Ovary (tissue), 9 donors: Measurements from ENCODE around the gene ANO1. TPM values are rescaled to one million over a fixed set of nuclear protein-coding genes. Genes with fewer than 3 reads are reported as not detected.

ENCODE experiments used
- DNase-seq, 5 donors: peaks; one replicate each; pipeline ENCODE4 v3.0.0-alpha.2; 2019 to 2020
- H3K27ac ChIP-seq, 2 donors: fragments of 200-600 bp; one replicate each; pipeline versions ENCODE4 v1.5.1 to v1.8.0; 2019 to 2022
- H3K27me3 ChIP-seq: fragments of 200-600 bp; one replicate; pipeline ENCODE4 v1.8.0; 2022
- H3K36me3 ChIP-seq: fragments of 200-600 bp; sonication (generic); one replicate; pipeline ENCODE4 v1.5.1; 2019
- H3K4me1 ChIP-seq: one replicate; pipeline ENCODE4 v1.8.1; 2013; ENCODE audit warnings: mild to moderate bottlenecking, moderate library complexity; ENCODE audit not compliant: insufficient read depth
- H3K4me3 ChIP-seq: fragments of 200-600 bp; sonication (generic); one replicate; pipeline ENCODE4 v1.5.1; 2017
- H3K9me3 ChIP-seq, 2 donors: fragments of 200-600 bp in 1 of 2; sonication (generic) in 1 of 2; one replicate each; pipeline versions ENCODE4 v1.5.1 to v1.8.1; 2013 to 2019; ENCODE audit warnings: mild to moderate bottlenecking in 1 of 2, moderate library complexity in 1 of 2
- EP300 ChIP-seq: sonication (generic); formaldehyde crosslinking; IDR thresholded peaks from one replicate; pipeline ENCODE4 v1.6.1; 2017; ENCODE audit warnings: antibody characterized with exemption
- POLR2A ChIP-seq: fragments of 450-650 bp; IDR thresholded peaks from one replicate; pipeline ENCODE4 v1.6.1; 2017; ENCODE audit warnings: antibody characterized with exemption, mild to moderate bottlenecking, moderate library complexity
- WGBS, 3 donors: extraction: QIAGEN DNeasy Blood & Tissue Kit in 1 of 3; methylation state at CpG; one replicate each; pipeline versions ENCODE4 v1.1.5 to v1.1.7; 2013 to 2017; 5-methylcytosine and 5-hydroxymethylcytosine counted together
- intact Hi-C, 4 donors: fragments of 100-400 bp; cut with DNase I; formaldehyde crosslinking; loops; one replicate each; pipeline versions ENCODE4 v1.11.0 to v1.15.1; 2022 to 2023
- polyA plus RNA-seq, 2 donors: library from polyadenylated mRNA; stranded (reverse); fragments of 200-250 nt in 1 of 2; fragments of 350-450 nt in 1 of 2; fragmentation: Illumina TruSeq in 1 of 2; extraction: RNeasy Lipid Tissue Mini Kit (QIAGEN cat#74804) in 1 of 2; gene quantifications; one replicate each; pipeline ENCODE4 v1.2.3, GENCODE V29; 2013 to 2014
- total RNA-seq, 7 donors: library from RNA; depleted of rRNA in 2 of 7; stranded (reverse); fragments of >200 nt in 2 of 7; fragmentation: NEBNext Ultra II Directional in 3 of 7; extraction: Animal tissue kit (Norgen Biotek cat#: 25700) in 3 of 7; gene quantifications; one replicate each; pipeline versions ENCODE4 v1.1.0 to v1.2.4, GENCODE V29; 2016 to 2023
- TF ChIP-seq, protein P1 (sequence below), 3 donors: fragments of 450-650 bp in 2 of 3; fragments of 200-600 bp in 1 of 3; IDR thresholded peaks; one replicate each; pipeline versions ENCODE4 v1.5.1 to v1.8.0; 2016 to 2022; ENCODE audit warnings: antibody characterized with exemption in 3 of 3, mild to moderate bottlenecking in 1 of 3
- donor health status: DM: no; HTN: no; CAD: no; lungs with moderate emphysema.
- donor health status: DM: no; HTN: no; CAD: no.
- donor health status: Bipolar disorder and iron deficiency.
- donor health status: DM: yes; HTN: yes; CAD: no.
- donor health status: DM: no; HTN: no; CAD: no.
- donor health status: DM: yes; HTN: yes; CAD: no.

Gene ANO1
- total and polyA plus RNA-seq, 9 donors, result 1.7 to 59.1 (median 8.6) TPM

DNA sequence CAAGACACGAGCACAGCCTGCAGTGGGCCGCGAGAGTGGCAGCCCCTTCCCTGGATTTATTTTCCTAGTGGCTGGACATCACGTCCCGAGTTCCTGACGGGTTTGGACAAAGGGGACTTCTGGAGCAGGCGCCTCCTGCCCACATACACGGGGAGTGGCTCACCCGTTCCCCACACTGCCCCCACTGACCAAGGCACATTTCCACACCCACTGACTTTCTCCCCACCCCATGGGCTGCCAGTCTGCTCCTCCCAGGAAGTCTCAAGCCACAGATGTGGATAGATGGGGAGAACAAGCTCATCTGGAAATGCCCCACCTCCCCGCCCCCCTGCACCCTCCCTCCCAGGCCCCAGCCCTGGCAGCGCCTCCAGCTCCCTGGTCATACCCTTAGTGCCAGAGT lies 91.0 kb downstream of the ANO1 start:
- no peak overlapping the region for H3K27ac ChIP-seq
- no peaks in the 10 kb centered on the region for H3K9me3 ChIP-seq
- H3K36me3 ChIP-seq, result no peaks in the 10 kb centered on the region
- H3K4me3 ChIP-seq, result no peak overlapping the region
- intact Hi-C loops, result no loop called here
- no peak for DNase-seq
- 55 to 62% (median 60%) methylated on average over 11 of the region's 11 CpGs for WGBS, 3 donors
- H3K4me1 ChIP-seq, result no peaks in the 10 kb centered on the region
- H3K27me3 ChIP-seq, result no peaks in the 10 kb centered on the region
- TF ChIP-seq, protein P1, sequence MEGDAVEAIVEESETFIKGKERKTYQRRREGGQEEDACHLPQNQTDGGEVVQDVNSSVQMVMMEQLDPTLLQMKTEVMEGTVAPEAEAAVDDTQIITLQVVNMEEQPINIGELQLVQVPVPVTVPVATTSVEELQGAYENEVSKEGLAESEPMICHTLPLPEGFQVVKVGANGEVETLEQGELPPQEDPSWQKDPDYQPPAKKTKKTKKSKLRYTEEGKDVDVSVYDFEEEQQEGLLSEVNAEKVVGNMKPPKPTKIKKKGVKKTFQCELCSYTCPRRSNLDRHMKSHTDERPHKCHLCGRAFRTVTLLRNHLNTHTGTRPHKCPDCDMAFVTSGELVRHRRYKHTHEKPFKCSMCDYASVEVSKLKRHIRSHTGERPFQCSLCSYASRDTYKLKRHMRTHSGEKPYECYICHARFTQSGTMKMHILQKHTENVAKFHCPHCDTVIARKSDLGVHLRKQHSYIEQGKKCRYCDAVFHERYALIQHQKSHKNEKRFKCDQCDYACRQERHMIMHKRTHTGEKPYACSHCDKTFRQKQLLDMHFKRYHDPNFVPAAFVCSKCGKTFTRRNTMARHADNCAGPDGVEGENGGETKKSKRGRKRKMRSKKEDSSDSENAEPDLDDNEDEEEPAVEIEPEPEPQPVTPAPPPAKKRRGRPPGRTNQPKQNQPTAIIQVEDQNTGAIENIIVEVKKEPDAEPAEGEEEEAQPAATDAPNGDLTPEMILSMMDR (IDR thresholded peaks at IDR 0.05), result no peak
- TF ChIP-seq POLR2A (no peak), EP300 (no peak)

DNA sequence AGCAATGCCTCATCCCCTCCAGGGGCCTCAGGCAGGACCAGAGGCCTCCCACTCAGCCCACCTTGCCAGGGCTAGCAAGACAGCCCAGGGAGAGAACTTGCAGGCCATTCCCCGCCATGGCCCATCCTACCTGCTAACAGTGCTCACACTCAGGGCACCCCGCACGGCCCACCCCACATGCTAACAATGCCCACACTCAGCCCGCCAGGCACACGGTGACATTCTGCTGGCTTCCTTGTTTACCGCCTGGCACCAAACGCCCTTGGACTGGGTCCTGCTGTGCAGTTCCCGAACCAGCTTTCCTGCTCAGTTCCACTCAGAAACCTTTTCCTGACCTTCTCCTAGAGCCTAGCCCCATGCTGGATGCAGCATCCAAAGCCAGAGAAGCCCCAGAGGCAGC lies 91.5 kb downstream of the ANO1 start:
- Histone ChIP-seq H3K36me3 (no peaks in the 10 kb centered on the region), H3K27me3 (no peaks in the 10 kb centered on the region), H3K4me3 (no peak overlapping the region), H3K4me1 (no peaks in the 10 kb centered on the region), H3K27ac (no peak overlapping the region), H3K9me3 (no peaks in the 10 kb centered on the region)
- TF ChIP-seq, protein P1 (IDR thresholded peaks at IDR 0.05), result no peak
- TF ChIP-seq EP300, result no peak
- TF ChIP-seq POLR2A, result no peak
- intact Hi-C loops, result no loop called here
- no peak for DNase-seq
- 81 to 83% (median 82%) methylated on average over 8 of the region's 8 CpGs for WGBS, 3 donors

DNA sequence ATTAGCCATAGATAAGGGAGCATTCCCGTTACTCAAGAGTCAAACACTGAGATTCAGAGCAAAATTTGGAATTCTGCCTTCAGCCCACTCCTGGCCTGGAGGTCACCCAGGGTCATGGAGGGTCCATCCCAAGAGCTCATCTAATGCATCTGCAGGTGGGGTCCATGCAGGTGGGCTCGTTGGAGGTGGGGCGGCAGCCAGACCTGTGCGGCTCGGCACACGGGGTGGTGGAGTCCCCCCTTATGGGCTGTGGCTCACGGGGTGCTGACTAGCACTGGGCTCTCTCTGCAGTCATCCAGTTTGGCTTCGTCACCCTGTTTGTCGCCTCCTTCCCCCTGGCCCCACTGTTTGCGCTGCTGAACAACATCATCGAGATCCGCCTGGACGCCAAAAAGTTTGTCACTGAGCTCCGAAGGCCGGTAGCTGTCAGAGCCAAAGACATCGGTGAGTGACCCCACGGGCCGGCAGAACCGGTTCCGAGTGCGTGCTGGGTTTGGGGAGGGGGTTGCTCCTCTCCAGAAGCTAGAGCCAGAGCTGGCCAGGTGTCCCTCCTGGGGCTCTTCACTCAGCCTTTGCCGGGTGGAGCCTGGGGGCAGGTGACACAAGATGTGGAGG lies 92.6 kb downstream of the ANO1 start:
- Histone ChIP-seq H3K4me3 (no peak overlapping the region), H3K27me3 (no peaks in the 10 kb centered on the region), H3K27ac (no peak overlapping the region), H3K4me1 (no peaks in the 10 kb centered on the region), H3K36me3 (no peaks in the 10 kb centered on the region), H3K9me3 (no peaks in the 10 kb centered on the region)
- DNase-seq, result no peak
- TF ChIP-seq, protein P1 (IDR thresholded peaks at IDR 0.05), result no peak
- no peak for TF ChIP-seq EP300
- no peak for TF ChIP-seq POLR2A
- intact Hi-C loops, result no loop called here
- 87 to 89% (median 89%) methylated on average over 22 of the region's 22 CpGs for WGBS, 3 donors

DNA sequence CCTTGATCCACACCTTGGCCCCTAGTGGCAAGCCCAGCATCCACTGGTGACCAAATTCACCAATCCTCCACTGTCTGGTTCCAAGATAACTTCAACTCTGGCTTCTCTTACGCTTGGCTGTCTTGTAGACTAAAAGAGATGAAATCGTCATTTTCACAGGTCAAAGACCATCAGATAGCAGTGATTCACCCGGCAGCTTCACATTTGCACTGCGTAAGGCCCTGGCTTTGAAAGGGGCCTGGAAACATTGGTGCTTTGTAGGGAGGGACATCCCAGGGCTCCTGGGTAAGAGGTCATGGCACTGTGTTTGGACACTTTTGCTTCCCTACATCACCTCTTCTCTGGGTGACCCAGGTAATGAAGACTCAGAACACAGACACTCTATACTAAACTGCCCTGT lies 94.9 kb downstream of the ANO1 start:
- Histone ChIP-seq H3K27me3 (no peaks in the 10 kb centered on the region), H3K9me3 (no peaks in the 10 kb centered on the region), H3K27ac (no peak overlapping the region), H3K4me1 (no peaks in the 10 kb centered on the region), H3K36me3 (no peaks in the 10 kb centered on the region), H3K4me3 (no peak overlapping the region)
- TF ChIP-seq, protein P1 (IDR thresholded peaks at IDR 0.05), result no peak
- TF ChIP-seq POLR2A (no peak), EP300 (no peak)
- WGBS, 3 donors, result 56 to 64% (median 60%) methylated on average over 4 of the region's 4 CpGs
- DNase-seq, result no peak
- intact Hi-C loops, result no loop called here
